HG03060 (cell line): ENCODE results near the gene DCUN1D3.

Experiments used
- ATAC-seq: cut with Tn5 transposase; IDR thresholded peaks from one replicate; pipeline ENCODE4 v1.9.1; 2021; ENCODE audit warnings: low read depth, moderate number of reproducible peaks; ENCODE audit not compliant: unreplicated experiment

Gene DCUN1D3

GRCh38 chr16:20920799-20921198 is 20.6 kb upstream of the DCUN1D3 start:
- ATAC-seq: no peak

GRCh38 chr16:20920091-20920490 is 19.9 kb upstream of the DCUN1D3 start:
- no peak for ATAC-seq

GRCh38 chr16:20918486-20919239 is 18.5 kb upstream of the DCUN1D3 start:
- no peak for ATAC-seq

- ATAC-seq: no peak
Measured at GRCh38 chr16:20916942-20917341, 16.8 kb upstream of the DCUN1D3 start.

GRCh38 chr16:20916289-20916688 is 16.1 kb upstream of the DCUN1D3 start:
- ATAC-seq: no peak

- no peak for ATAC-seq
Measured at GRCh38 chr16:20911361-20911760, 11.2 kb upstream of the DCUN1D3 start.

- ATAC-seq: no peak
Measured at GRCh38 chr16:20910781-20911321, 10.7 kb upstream of the DCUN1D3 start.

- no peak for ATAC-seq
Measured at GRCh38 chr16:20906341-20907255, 6.4 kb upstream of the DCUN1D3 start.

- ATAC-seq: no peak
Measured at GRCh38 chr16:20905576-20905975, 5.4 kb upstream of the DCUN1D3 start.

GRCh38 chr16:20904507-20905081 is 4.4 kb upstream of the DCUN1D3 start:
- ATAC-seq: no peak

GRCh38 chr16:20903899-20904506 is 3.8 kb upstream of the DCUN1D3 start:
- ATAC-seq: no peak

- no peak for ATAC-seq
Measured at GRCh38 chr16:20903116-20903898, 3.1 kb upstream of the DCUN1D3 start.

GRCh38 chr16:20902426-20902825 is 2.3 kb upstream of the DCUN1D3 start:
- no peak for ATAC-seq

- no peak for ATAC-seq
Measured at GRCh38 chr16:20901436-20902112, 1.4 kb upstream of the DCUN1D3 start.

GRCh38 chr16:20901068-20901435 is 894 bp upstream of the DCUN1D3 start:
- ATAC-seq: no peak

GRCh38 chr16:20899477-20900298 is 470 bp downstream of the DCUN1D3 start:
- no peak for ATAC-seq

- no peak for ATAC-seq
Measured at GRCh38 chr16:20899071-20899470, 1.1 kb downstream of the DCUN1D3 start.

- ATAC-seq: no peak
Measured at GRCh38 chr16:20897922-20898321, 2.2 kb downstream of the DCUN1D3 start.
